ENCODE results near the gene NFKB1.

- no peak for TF ChIP-seq POLR2A (IDR thresholded peaks at IDR 0.05)
- peak in 2 of 4 experiments; percentile 5 to 26 for TF ChIP-seq CTCF (IDR thresholded peaks at IDR 0.05)
Observed at GRCh38 chr4:102610007-102610406, 108.8 kb downstream of the NFKB1 start.

All from uterus (tissue), 2 donors.